ENCODE data around the gene PCGF3. TPM values are rescaled to one million over a fixed set of nuclear protein-coding genes. Genes with fewer than 3 reads are reported as not detected.

The PCGF3 gene
- total RNA-seq, 4 donors from 2014 or later, result 31.7 to 35.3 (median 34.7) TPM

DNA sequence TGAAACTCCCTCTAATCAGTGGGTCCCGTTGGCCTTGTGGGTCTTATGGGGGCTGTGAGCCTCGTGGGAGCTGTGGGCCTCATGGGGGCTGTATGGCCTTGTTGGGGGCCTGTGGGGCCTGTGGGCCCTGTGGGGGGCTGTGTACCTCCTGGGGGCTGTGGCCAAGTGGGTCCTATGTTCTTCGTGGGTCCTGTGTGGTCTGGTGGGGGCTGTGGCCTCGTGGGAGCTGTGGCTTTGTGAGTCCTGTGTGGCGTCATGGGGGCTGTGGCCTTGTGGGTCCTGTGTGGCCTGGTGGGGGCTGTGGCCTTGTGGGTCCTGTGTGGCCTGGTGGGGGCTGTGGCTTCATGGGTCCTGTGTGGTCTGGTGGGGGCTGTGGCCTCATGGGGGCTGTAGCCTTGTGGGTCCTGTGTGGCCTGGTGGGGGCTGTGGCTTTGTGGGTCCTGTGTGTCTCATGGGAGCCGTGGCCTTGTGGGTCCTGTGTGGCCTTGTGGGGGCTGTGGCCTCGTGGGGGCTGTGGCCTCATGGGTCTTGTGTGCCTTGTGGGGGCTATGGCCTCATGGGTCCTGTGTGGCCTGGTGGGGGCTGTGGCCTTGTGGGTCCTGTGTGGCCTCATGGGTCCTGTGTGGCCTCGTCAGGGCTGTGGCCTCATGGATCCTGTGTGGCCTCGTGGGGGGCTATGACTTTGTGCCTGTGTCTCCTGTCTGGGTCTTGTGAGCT lies 7.4 kb downstream of the PCGF3 start:
- no peak for TF ChIP-seq POLR2A (IDR thresholded peaks at IDR 0.05; ENCODE audit: low read depth)
- no peak for TF ChIP-seq POLR2AphosphoS5 (IDR thresholded peaks at IDR 0.05)
- TF ChIP-seq, protein P1, sequence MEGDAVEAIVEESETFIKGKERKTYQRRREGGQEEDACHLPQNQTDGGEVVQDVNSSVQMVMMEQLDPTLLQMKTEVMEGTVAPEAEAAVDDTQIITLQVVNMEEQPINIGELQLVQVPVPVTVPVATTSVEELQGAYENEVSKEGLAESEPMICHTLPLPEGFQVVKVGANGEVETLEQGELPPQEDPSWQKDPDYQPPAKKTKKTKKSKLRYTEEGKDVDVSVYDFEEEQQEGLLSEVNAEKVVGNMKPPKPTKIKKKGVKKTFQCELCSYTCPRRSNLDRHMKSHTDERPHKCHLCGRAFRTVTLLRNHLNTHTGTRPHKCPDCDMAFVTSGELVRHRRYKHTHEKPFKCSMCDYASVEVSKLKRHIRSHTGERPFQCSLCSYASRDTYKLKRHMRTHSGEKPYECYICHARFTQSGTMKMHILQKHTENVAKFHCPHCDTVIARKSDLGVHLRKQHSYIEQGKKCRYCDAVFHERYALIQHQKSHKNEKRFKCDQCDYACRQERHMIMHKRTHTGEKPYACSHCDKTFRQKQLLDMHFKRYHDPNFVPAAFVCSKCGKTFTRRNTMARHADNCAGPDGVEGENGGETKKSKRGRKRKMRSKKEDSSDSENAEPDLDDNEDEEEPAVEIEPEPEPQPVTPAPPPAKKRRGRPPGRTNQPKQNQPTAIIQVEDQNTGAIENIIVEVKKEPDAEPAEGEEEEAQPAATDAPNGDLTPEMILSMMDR (IDR thresholded peaks at IDR 0.05), result no peak
- TF ChIP-seq EP300 (IDR thresholded peaks at IDR 0.05), result no peak
- 78% methylated on average over 4 of the region's 9 CpGs for WGBS
- Histone ChIP-seq H3K27me3 (no peaks in the 10 kb centered on the region), H3K9me3 (no peaks in the 10 kb centered on the region), H3K4me3 (no peak overlapping the region), H3K36me3 (peaks cover 0 to 8% (median 3%) of the 10 kb centered on the region in 4 donors), H3K27ac (replicated peaks in 1 of 4) (no peak overlapping the region), H3K4me1 (peaks cover 16 to 40% (median 24%) of the 10 kb centered on the region in 4 donors)
- intact Hi-C loops (cut with DNase I), result no loop called here
- DNase-seq (ENCODE audit: extremely low spot score), result no peak

DNA sequence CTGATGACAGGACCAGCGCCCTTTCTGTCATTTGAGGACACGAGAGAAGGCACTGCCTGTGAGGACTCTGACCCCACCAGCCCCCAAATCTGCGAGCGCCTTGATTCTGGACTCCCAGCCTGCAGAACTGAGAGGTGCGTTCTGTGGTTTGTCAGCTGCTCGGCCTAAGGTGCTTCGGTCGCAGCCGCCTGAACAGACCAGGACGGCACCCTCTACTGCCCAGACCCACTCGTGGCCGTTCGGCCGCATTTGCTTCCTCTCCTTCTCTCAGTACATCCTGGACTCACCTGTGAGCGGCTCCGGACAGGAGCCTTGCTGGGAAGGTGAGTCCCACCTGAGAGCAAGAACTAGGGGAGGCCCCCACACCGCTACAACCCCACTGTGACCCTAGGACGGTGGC lies 8.5 kb downstream of the PCGF3 start:
- Histone ChIP-seq H3K9me3 (no peaks in the 10 kb centered on the region), H3K36me3 (peaks cover 0 to 8% (median 3%) of the 10 kb centered on the region in 4 donors), H3K4me1 (peaks cover 6 to 33% (median 14%) of the 10 kb centered on the region in 4 donors), H3K4me3 (no peak overlapping the region), H3K27me3 (no peaks in the 10 kb centered on the region), H3K27ac (replicated peaks in 1 of 4) (no peak overlapping the region)
- DNase-seq (ENCODE audit: extremely low spot score), result no peak
- WGBS, result 87% methylated on average over 11 of the region's 18 CpGs
- intact Hi-C loops (cut with DNase I), result no loop called here
- TF ChIP-seq, protein P1 (IDR thresholded peaks at IDR 0.05), result no peak
- TF ChIP-seq POLR2A (IDR thresholded peaks at IDR 0.05; ENCODE audit: low read depth), result no peak

DNA sequence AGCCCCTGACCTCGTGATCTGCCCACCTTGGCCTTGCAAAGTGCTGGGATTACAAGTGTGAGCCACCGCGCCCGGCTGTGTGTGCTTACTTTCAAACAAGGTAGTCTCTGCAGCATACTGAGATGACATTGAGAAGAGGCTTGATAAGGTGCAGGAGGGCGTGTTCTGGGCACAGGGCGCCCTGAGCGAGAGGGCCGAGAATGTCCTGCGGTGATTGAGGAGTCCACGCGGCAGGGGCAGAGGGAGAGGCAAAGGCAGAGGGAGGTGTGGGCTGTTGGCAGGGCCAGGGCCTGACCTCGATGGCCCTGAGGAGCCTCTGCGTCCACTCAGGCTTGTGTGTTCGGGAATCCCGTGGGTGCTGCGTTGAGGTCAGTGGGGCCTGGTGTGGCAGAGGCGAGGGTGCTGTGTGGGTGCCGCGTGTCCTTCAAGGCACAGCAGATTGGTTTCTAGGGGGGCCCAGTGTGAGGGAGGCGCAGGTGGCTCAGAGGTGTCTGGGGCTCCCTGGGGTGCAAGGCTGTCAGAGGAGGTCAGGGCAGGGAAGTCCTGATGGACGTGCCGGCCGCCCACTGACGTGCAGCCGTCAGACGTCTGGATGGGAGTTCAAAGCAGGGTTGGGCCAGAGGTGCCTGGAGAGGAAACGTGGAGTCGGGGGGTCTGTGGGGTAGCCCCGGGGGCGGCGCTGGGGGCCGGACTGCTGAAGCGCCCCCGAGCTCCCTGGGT lies 12.1 kb downstream of the PCGF3 start:
- peaks cover 10 to 35% (median 21%) of the 10 kb centered on the region in 4 donors for H3K4me1 ChIP-seq
- H3K9me3 ChIP-seq, result no peaks in the 10 kb centered on the region
- H3K4me3 ChIP-seq, result no peak overlapping the region
- H3K27me3 ChIP-seq, result no peaks in the 10 kb centered on the region
- WGBS, result 87% methylated on average over 33 of the region's 34 CpGs
- intact Hi-C loops (cut with DNase I), result no loop called here
- peaks cover 0 to 20% (median 6%) of the 10 kb centered on the region in 4 donors for H3K36me3 ChIP-seq
- H3K27ac ChIP-seq (replicated peaks in 1 of 4), result no peak overlapping the region
- no peak for DNase-seq (ENCODE audit: extremely low spot score)
- no peak for TF ChIP-seq EP300 (IDR thresholded peaks at IDR 0.05)
- TF ChIP-seq POLR2A (IDR thresholded peaks at IDR 0.05; ENCODE audit: low read depth), result no peak
- TF ChIP-seq, protein P1 (IDR thresholded peaks at IDR 0.05), result no peak
- no peak for TF ChIP-seq POLR2AphosphoS5 (IDR thresholded peaks at IDR 0.05)

DNA sequence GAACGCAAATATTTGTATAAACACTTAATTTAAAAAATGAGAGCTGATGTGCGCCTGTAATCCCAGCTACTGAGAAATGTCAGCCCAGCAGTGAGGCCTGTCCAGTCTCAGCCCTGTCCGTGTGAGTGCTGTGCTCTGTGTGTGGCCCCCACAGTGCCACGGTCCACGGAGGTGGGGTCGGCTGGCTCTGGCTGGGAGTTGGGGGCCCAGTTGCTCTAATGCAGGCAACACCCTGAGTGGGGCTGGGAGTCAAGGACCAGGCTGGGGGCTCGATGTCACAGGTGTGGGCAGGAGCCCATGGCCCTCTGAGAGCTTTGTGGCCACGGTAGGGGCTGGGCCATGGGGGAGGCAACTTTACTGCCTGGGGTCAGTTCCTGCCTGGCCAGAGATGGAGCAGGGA lies 12.8 kb downstream of the PCGF3 start:
- TF ChIP-seq, protein P1 (IDR thresholded peaks at IDR 0.05), result no peak
- TF ChIP-seq EP300 (IDR thresholded peaks at IDR 0.05), result no peak
- TF ChIP-seq POLR2AphosphoS5 (IDR thresholded peaks at IDR 0.05), result no peak
- no peak for TF ChIP-seq POLR2A (IDR thresholded peaks at IDR 0.05; ENCODE audit: low read depth)
- Histone ChIP-seq H3K36me3 (peaks cover 0 to 27% (median 13%) of the 10 kb centered on the region in 4 donors), H3K27ac (replicated peaks in 1 of 4) (no peak overlapping the region), H3K4me3 (no peak overlapping the region), H3K4me1 (peaks cover 10 to 35% (median 21%) of the 10 kb centered on the region in 4 donors), H3K9me3 (no peaks in the 10 kb centered on the region), H3K27me3 (no peaks in the 10 kb centered on the region)
- 68% methylated on average over 6 of the region's 8 CpGs for WGBS
- intact Hi-C loops (cut with DNase I), result no loop called here
- DNase-seq (ENCODE audit: extremely low spot score), result no peak

Data from esophagus muscularis mucosa (tissue), 4 donors.